ENCODE results near the gene DMPK.
"Not testable (repeated sequence)": the region's sequence is repeated elsewhere in the genome, so short reads cannot be mapped to it uniquely, and the experiment has no call there.

Gene DMPK

DNA sequence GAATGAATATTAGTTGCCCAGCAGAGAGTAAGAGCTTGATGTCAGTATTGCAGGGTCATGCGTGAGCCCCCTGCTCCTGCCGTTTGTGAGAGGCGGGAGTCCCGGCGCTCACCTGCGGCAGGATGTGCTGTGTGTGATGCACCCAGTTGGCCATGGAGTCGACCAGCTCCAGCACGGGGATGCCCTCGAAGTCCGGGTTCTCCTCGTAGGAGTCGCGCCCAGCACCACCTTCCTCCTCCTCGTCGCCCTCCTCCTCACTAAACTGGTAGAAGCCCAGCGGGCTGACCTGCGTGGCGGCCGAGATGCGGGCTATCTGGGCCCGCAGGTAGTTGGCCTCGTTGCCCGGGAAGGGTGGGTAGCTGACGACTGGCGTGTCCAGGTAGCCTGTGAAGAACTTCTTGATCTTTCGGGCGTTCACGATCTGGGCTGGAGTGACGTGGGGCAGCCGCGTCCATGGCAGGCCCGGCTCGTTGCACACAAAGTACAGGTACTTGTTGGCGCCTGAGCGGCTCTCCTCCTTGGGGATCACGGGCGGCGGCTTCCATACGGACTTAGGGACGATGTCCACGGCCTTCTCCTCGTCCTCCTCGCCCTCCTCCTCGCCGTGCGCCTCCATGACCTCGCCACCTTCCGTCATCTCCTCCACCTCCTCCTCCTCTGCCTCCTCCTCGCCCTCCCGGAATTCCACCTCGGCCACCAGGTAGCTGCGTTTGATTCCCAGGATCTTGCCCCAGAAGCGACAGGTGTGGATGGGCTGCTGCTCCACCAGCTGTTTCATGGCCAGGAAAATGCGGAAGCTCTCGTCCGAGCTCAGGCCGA lies 22.1 kb upstream of the DMPK start:
- H3K27me3 ChIP-seq (ENCODE audit: insufficient read depth, low read length), result peaks cover 3% of the 10 kb centered on the region

DNA sequence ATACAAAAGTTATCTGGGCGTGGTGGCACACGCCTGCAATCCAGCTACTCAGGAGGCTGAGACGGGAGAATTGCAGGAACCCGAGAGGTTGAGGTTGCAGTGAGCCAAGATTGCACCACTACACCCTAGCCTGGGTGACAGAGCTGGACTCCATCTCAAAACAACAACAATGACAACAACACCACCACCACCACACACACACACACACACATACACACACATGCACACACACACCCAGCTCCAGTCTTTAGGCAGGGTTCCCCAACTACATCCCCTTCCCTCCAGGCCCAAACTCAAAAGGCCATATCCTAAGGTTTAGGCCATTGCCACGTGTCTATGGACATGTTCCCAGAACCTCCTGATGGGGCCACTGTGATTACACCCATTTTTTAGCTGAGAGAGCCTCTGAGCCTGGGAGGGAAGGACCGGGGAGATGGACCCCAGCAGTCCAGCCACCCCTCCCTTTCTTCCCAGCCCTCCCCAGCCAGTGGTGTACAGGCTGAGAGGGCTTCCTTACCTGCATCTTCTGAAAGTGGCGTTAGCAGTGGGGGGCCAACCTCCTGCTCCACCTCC lies 19.4 kb upstream of the DMPK start:
- no peak overlapping the region for H2AFZ ChIP-seq (ENCODE audit: low read depth, low read length)
- H3K27me3 ChIP-seq (ENCODE audit: insufficient read depth, low read length), result peaks cover 3% of the 10 kb centered on the region
- H3K36me3 ChIP-seq (ENCODE audit: insufficient read depth, low read length), result no peaks in the 10 kb centered on the region
- H3K9me3 ChIP-seq (ENCODE audit: low read length), result no peaks in the 10 kb centered on the region
- peaks cover 2% of the 10 kb centered on the region for H3K4me1 ChIP-seq (ENCODE audit: insufficient read depth, low read length)
- no peak overlapping the region for H3K4me3 ChIP-seq (ENCODE audit: low read length)

More for the DNA sequence above, 22.1 kb upstream of the DMPK start:
- Histone ChIP-seq H3K4me3 (ENCODE audit: low read length) (no peak overlapping the region), H3K36me3 (ENCODE audit: insufficient read depth, low read length) (no peaks in the 10 kb centered on the region), H3K4me1 (ENCODE audit: insufficient read depth, low read length) (no peaks in the 10 kb centered on the region), H2AFZ (ENCODE audit: low read depth, low read length) (no peak overlapping the region), H3K9me3 (ENCODE audit: low read length) (no peaks in the 10 kb centered on the region)

DNA sequence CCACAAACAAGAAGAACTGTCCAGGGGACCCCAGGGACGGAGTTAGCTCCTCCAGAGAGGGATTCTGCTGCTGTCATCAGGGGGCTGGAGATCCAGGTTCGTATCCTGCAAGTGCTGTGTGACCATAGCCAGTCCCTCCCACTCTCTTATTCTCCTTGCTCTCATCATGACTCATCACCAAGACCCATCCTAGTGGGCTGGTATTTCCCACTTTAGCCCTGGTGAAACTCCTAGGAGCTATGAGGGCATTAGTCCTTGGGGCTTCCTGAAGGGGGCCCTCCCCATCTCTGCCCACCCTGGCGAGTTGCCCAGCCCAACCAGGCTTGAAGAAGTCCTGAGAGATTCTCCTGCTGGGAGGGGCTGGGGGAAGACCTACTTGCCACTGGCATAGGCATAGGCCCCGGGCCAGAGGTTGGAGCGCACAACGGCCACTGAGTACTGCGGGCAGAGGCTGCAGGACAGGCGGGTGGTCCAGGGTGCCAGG lies 17.8 kb upstream of the DMPK start:
- Histone ChIP-seq H3K27me3 (ENCODE audit: insufficient read depth, low read length) (peaks cover 3% of the 10 kb centered on the region), H3K9me3 (ENCODE audit: low read length) (no peaks in the 10 kb centered on the region), H2AFZ (ENCODE audit: low read depth, low read length) (no peak overlapping the region), H3K36me3 (ENCODE audit: insufficient read depth, low read length) (no peaks in the 10 kb centered on the region), H3K4me1 (ENCODE audit: insufficient read depth, low read length) (peaks cover 4% of the 10 kb centered on the region), H3K4me3 (ENCODE audit: low read length) (no peak overlapping the region)

DNA sequence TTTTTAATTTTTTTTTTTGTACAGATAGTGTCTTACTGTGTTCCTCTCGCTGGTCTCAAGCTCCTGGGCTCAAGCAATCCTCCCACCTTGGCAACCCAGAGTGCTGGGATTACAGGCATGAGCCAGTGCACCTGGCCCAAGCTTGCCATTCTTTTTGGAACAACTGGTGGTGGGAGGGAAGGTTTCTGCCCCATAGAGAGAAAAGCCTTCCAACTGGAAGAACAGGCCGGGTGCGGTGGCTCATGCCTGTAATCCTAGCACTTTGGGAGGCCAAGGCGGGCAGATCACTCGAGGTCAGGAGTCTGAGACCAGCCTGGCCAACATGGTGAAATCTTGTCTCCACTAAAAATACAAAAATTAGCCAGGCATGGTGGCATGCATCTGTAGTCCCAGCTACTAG lies 17.3 kb upstream of the DMPK start:
- not testable (repeated sequence) for H3K4me1 ChIP-seq (ENCODE audit: insufficient read depth, low read length); H3K36me3 ChIP-seq (ENCODE audit: insufficient read depth, low read length); H3K4me3 ChIP-seq (ENCODE audit: low read length); H3K27me3 ChIP-seq (ENCODE audit: insufficient read depth, low read length); H3K9me3 ChIP-seq (ENCODE audit: low read length); H2AFZ ChIP-seq (ENCODE audit: low read depth, low read length)

DNA sequence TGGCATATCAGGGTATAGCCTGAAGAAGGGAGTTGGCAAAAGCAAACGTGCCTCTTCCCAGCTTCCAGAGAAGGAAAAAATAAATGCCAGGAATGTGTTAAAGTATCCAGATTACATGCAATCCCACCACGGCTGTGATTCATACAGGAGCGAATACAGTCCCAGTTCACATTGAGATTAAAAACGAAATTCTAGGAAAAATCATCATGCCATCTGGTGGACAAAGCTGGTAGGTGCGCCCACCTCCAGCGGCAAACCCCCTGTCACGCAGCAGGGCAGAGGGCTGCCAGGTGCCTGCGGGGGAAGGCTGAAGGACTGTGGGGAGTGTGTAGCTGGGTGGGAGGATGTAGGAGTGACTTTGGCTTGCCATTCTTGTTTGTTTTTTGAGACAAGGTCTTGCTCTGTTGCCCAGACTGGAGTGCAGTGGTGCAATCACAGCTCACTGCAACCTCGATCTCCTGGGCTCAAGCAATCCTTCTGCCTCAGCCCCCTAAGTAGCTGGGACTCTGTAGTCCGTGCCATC lies 16.8 kb upstream of the DMPK start:
- H2AFZ ChIP-seq (ENCODE audit: low read depth, low read length), result no peak overlapping the region
- H3K9me3 ChIP-seq (ENCODE audit: low read length), result no peaks in the 10 kb centered on the region
- H3K27me3 ChIP-seq (ENCODE audit: insufficient read depth, low read length), result peaks cover 3% of the 10 kb centered on the region
- H3K4me3 ChIP-seq (ENCODE audit: low read length), result no peak overlapping the region
- no peaks in the 10 kb centered on the region for H3K36me3 ChIP-seq (ENCODE audit: insufficient read depth, low read length)
- peaks cover 4% of the 10 kb centered on the region for H3K4me1 ChIP-seq (ENCODE audit: insufficient read depth, low read length)

DNA sequence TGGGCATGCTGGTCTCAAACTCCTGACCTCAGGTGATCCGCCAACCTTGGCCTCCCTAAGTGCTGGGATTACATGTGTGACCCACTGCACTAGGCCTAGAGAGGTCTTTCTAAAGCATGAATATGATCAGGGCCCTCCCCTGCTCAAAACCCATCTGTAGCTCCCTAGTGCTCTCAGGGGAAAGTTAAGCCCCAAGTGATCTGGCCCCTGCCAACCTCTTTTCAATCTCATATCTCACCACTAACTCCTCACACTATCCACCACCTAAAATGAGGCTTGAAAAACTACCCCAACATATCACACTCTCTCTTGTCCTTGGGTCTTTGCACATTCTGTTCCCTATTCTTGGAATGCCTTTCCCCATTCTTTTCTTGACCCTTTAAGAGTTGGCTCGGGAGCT lies 12.3 kb upstream of the DMPK start:
- H3K27me3 ChIP-seq (ENCODE audit: insufficient read depth, low read length), result no peaks in the 10 kb centered on the region
- H3K36me3 ChIP-seq (ENCODE audit: insufficient read depth, low read length), result peaks cover 9% of the 10 kb centered on the region
- no peaks in the 10 kb centered on the region for H3K9me3 ChIP-seq (ENCODE audit: low read length)
- H3K4me3 ChIP-seq (ENCODE audit: low read length), result no peak overlapping the region
- H3K4me1 ChIP-seq (ENCODE audit: insufficient read depth, low read length), result peaks cover 23% of the 10 kb centered on the region
- no peak overlapping the region for H2AFZ ChIP-seq (ENCODE audit: low read depth, low read length)

DNA sequence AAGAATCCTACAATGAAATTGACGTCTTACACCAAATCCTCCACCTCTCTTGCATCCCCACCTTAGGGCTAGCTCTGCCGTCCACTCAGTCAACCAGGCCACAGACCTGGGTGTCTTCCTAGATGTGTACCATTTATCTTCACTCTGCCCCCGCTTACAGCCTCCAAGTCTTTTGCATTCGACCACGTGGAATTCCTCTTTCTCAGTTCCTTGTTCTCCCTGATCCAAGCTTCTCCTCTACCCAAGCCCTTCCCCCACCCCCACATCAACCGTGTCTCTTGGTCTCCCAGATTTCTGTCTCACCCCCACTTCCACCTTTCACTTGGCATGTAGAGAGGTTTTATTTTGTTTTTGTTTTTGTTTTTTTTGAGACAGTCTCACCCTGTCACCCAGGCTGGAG lies 11.6 kb upstream of the DMPK start:
- Histone ChIP-seq H3K9me3 (ENCODE audit: low read length) (no peaks in the 10 kb centered on the region), H3K4me1 (ENCODE audit: insufficient read depth, low read length) (peaks cover 21% of the 10 kb centered on the region), H3K36me3 (ENCODE audit: insufficient read depth, low read length) (peaks cover 16% of the 10 kb centered on the region), H3K4me3 (ENCODE audit: low read length) (no peak overlapping the region), H3K27me3 (ENCODE audit: insufficient read depth, low read length) (no peaks in the 10 kb centered on the region), H2AFZ (ENCODE audit: low read depth, low read length) (no peak overlapping the region)

DNA sequence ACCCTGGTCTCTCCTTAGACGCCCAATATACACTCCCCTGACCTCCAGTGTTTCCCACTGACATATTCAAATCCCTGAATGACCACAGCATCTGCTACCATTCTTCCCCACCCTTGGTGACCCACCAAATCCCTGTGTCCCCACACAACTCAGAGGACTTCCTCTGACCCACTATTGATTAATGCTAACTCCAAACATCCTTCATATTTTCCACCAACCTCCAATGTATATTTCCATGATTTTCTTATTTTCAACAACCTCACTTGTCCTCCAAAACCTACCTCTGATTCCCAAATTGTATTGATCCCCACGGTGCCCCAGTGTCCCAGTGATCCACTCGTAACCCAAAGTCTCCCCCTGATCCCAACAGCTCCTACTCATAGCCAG lies 10.9 kb upstream of the DMPK start:
- peak overlapping the region; percentile 37 for H3K4me3 ChIP-seq (ENCODE audit: low read length)
- H3K27me3 ChIP-seq (ENCODE audit: insufficient read depth, low read length), result no peaks in the 10 kb centered on the region
- H3K36me3 ChIP-seq (ENCODE audit: insufficient read depth, low read length), result peaks cover 23% of the 10 kb centered on the region
- H3K4me1 ChIP-seq (ENCODE audit: insufficient read depth, low read length), result peaks cover 21% of the 10 kb centered on the region
- peak overlapping the region; percentile 44 for H2AFZ ChIP-seq (ENCODE audit: low read depth, low read length)
- H3K9me3 ChIP-seq (ENCODE audit: low read length), result no peaks in the 10 kb centered on the region

DNA sequence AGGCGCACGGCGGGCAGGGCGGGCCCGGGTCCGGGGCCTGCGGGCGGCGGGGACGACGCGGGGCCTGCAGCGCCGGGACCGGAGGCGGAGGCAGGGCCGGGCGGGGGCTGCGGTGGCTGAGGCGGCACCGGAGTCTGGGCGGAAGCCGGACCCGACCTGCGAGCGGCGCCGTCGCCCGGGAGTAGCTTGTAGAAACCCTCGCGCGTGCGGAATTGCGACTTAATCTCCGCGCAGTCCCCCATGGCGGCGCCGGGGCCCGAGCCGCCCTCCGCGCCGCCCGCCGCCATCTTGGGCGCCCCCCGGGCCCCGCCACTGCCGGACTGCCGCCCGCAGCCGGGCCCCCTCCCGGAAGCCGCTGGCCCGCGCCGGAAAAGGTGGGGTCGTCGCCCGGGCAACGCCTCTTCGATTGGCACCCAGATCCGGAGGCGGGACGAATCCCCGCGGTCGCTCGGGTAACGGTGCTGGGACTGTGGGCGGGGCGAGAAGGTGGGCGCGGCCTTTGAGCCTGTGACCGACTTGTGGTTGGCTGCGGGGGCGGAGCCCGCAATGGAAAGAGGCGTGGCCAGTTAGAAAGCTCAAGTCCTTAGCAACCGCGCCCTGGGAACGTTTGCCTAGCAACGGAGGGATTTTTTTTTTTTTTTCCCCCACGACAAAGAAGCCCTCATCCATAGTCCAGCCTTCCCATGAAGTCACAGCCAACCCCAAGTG lies 10.3 kb upstream of the DMPK start, which contains the start of gene DMWD:
Gene DMWD (minus strand): TSS at position 376 of the 708 bp plus-strand sequence. CDS start 89 bp downstream, at position 287.
- H2AFZ ChIP-seq (ENCODE audit: low read depth, low read length), result peak within 1 kb of the TSS; percentile 44
- H3K4me3 ChIP-seq (ENCODE audit: low read length), result peak within 1 kb of the TSS; percentile 99
- no peaks in the 10 kb centered on the region for H3K9me3 ChIP-seq (ENCODE audit: low read length)
- peaks cover 21% of the 10 kb centered on the region for H3K4me1 ChIP-seq (ENCODE audit: insufficient read depth, low read length)
- H3K27me3 ChIP-seq (ENCODE audit: insufficient read depth, low read length), result no peaks in the 10 kb centered on the region
- peaks cover 25% of the 10 kb centered on the region for H3K36me3 ChIP-seq (ENCODE audit: insufficient read depth, low read length)

DNA sequence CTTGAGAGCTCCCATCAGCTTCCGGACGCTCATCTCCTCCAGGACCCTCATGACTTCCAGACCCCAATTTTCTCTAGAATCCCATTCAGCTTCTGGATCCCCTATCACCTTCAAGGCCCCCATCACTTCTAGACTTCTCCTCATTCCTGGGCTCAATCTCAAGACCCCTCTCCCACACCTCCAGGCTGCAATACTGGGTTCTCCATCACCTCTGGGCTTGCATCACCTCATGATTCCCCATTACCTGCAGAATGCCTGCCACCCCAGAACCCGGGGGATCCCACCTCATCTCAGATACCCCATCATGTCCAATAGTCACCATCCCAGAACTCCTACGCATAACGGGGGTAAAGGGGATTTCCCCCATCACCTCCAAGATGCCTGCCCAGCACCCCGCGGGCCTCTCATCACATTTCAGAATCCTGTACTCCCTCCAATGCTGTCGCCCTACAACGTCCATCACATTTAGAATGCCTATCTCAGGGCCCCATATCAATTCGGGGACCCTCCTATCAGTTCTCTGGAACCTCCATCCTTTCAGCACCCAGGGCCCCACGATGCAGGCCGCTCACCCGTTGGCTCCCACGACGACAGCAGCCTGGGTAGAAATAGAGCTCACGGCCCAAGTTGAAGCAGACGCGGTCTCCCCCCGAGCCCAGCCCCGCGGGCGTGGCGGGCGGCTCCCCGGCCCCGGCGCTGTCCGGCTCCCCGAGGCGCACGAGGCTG lies 9.6 kb upstream of the DMPK start:
- H3K27me3 ChIP-seq (ENCODE audit: insufficient read depth, low read length), result no peaks in the 10 kb centered on the region
- no peaks in the 10 kb centered on the region for H3K9me3 ChIP-seq (ENCODE audit: low read length)
- H3K36me3 ChIP-seq (ENCODE audit: insufficient read depth, low read length), result peaks cover 32% of the 10 kb centered on the region
- no peak overlapping the region for H2AFZ ChIP-seq (ENCODE audit: low read depth, low read length)
- H3K4me3 ChIP-seq (ENCODE audit: low read length), result peak overlapping the region; percentile 99
- peaks cover 21% of the 10 kb centered on the region for H3K4me1 ChIP-seq (ENCODE audit: insufficient read depth, low read length)

DNA sequence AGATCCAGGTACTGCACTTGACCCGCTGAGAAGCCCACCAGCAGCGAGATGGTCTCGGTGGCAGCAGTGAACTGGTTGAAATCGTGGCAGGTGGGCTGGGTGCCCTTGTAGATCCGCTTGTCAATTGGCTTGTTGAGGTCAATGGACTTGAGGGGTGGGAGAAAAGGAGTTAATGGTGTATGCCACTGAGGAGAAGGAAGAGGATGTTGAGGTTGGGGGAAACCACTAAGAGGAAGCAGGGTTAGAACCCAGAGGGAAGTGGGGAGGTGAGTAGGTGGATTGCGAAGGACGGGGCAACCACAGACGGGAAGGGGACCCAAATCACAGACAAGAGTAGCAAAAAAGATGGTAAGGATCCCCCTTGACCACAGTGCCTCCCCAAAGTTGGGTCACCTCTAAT lies 8.7 kb upstream of the DMPK start:
- Histone ChIP-seq H2AFZ (ENCODE audit: low read depth, low read length) (no peak overlapping the region), H3K4me3 (ENCODE audit: low read length) (peak overlapping the region; percentile 99), H3K27me3 (ENCODE audit: insufficient read depth, low read length) (no peaks in the 10 kb centered on the region), H3K36me3 (ENCODE audit: insufficient read depth, low read length) (peaks cover 41% of the 10 kb centered on the region), H3K9me3 (ENCODE audit: low read length) (no peaks in the 10 kb centered on the region), H3K4me1 (ENCODE audit: insufficient read depth, low read length) (peaks cover 21% of the 10 kb centered on the region)

DNA sequence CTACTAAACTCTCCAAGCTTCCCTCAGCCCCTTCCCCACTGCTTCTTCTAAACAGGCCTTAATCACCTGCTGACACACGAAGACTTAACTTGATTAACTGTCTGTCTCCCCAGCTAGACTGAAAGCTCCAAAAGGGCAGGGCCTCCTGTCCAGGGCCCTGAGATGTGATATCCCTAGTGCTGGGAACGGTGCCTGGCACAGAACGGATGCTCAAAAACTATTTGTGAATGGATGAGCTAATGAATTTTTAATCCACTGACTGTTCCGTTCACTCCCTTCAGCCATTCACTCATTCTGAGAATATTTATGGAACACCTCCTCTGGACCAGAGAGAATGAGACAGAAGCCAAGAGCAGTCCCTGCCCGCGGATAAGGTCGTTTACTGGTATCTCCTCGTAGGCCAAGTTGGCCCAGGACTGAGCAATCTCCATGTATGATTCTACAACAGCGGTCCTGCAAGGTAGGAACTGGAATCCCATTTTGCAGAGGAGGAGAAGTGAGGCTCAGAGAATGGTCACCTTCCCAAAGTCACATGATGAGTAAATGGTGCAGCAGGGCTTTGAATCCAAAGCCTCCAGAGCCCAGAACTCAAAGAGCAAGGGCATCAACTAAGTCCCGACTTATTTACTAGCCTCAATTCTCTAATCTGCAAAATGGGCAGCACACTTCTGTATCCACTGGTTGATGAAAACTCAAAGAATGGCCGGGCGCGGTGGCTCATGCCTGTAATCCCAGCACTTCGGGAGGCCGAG lies 6.9 kb upstream of the DMPK start:
- Histone ChIP-seq H3K4me1 (ENCODE audit: insufficient read depth, low read length) (peaks cover 19% of the 10 kb centered on the region), H3K9me3 (ENCODE audit: low read length) (no peaks in the 10 kb centered on the region), H2AFZ (ENCODE audit: low read depth, low read length) (no peak overlapping the region), H3K4me3 (ENCODE audit: low read length) (no peak overlapping the region), H3K36me3 (ENCODE audit: insufficient read depth, low read length) (peaks cover 57% of the 10 kb centered on the region), H3K27me3 (ENCODE audit: insufficient read depth, low read length) (no peaks in the 10 kb centered on the region)
